Activated CD4-positive, CD25-positive, alpha-beta regulatory T cell treated with anti-CD3 and anti-CD28 coated beads, Interleukin-2, amount 50 U/mL, for 16 hours (primary cell): ENCODE measurements around the gene CST8.
"Not testable (repeated sequence)": the region's sequence is repeated elsewhere in the genome, so short reads cannot be mapped to it uniquely, and the experiment has no call there.

ENCODE experiments used
- DNase-seq: peaks from one replicate; pipeline ENCODE4 v3.0.0-alpha.2; 2020; ENCODE audit warnings: low read depth, low spot score

CST8 gene

GRCh38 chr20:23490817-23491216, at the start of gene CST8:
Gene CST8, plus strand, starts transcription at chr20:23491117. Its CDS starts 551 bp downstream, at chr20:23491668.
- DNase-seq, result no peak

- peak; percentile 36 for DNase-seq
Observed at GRCh38 chr20:23441850-23442313, 49.0 kb upstream of the CST8 start.

- no peak for DNase-seq
Observed at GRCh38 chr20:23442436-23442835, 48.5 kb upstream of the CST8 start.

GRCh38 chr20:23444859-23445258, 46.1 kb upstream of the CST8 start:
- DNase-seq, result no peak

- no peak for DNase-seq
Observed at GRCh38 chr20:23445596-23446217, 45.2 kb upstream of the CST8 start.

- DNase-seq, result no peak
Observed at GRCh38 chr20:23446505-23446904, 44.4 kb upstream of the CST8 start.

GRCh38 chr20:23448167-23448566, 42.8 kb upstream of the CST8 start:
- DNase-seq, result no peak

GRCh38 chr20:23449421-23449820, 41.5 kb upstream of the CST8 start:
- no peak for DNase-seq

GRCh38 chr20:23450877-23451276, 40.0 kb upstream of the CST8 start:
- DNase-seq, result no peak

- DNase-seq, result no peak
Observed at GRCh38 chr20:23451956-23452487, 38.9 kb upstream of the CST8 start.

- no peak for DNase-seq
Observed at GRCh38 chr20:23452776-23453175, 38.1 kb upstream of the CST8 start, which contains the start of gene CST11. Gene CST11, minus strand, starts transcription at chr20:23452876. Its CDS starts 65 bp downstream, at chr20:23452811.

GRCh38 chr20:23453549-23454543, 37.1 kb upstream of the CST8 start:
- DNase-seq, result no peak

GRCh38 chr20:23454816-23455215, 36.1 kb upstream of the CST8 start:
- no peak for DNase-seq

GRCh38 chr20:23455639-23456038, 35.3 kb upstream of the CST8 start:
- no peak for DNase-seq

GRCh38 chr20:23456409-23456808, 34.5 kb upstream of the CST8 start:
- DNase-seq, result no peak

- DNase-seq, result no peak
Observed at GRCh38 chr20:23456873-23457272, 34.0 kb upstream of the CST8 start.

- no peak for DNase-seq
Observed at GRCh38 chr20:23459461-23460150, 31.3 kb upstream of the CST8 start.

- DNase-seq, result no peak
Observed at GRCh38 chr20:23461180-23461579, 29.7 kb upstream of the CST8 start.

- not testable (repeated sequence) for DNase-seq
Observed at GRCh38 chr20:23466961-23467360, 24.0 kb upstream of the CST8 start.

GRCh38 chr20:23472306-23472705, 18.6 kb upstream of the CST8 start:
- DNase-seq, result not testable (repeated sequence)

GRCh38 chr20:23473293-23473692, 17.6 kb upstream of the CST8 start:
- not testable (repeated sequence) for DNase-seq

GRCh38 chr20:23475395-23475794, 15.5 kb upstream of the CST8 start:
- no peak for DNase-seq
